ENCODE data around the gene RPS15.

DNA sequence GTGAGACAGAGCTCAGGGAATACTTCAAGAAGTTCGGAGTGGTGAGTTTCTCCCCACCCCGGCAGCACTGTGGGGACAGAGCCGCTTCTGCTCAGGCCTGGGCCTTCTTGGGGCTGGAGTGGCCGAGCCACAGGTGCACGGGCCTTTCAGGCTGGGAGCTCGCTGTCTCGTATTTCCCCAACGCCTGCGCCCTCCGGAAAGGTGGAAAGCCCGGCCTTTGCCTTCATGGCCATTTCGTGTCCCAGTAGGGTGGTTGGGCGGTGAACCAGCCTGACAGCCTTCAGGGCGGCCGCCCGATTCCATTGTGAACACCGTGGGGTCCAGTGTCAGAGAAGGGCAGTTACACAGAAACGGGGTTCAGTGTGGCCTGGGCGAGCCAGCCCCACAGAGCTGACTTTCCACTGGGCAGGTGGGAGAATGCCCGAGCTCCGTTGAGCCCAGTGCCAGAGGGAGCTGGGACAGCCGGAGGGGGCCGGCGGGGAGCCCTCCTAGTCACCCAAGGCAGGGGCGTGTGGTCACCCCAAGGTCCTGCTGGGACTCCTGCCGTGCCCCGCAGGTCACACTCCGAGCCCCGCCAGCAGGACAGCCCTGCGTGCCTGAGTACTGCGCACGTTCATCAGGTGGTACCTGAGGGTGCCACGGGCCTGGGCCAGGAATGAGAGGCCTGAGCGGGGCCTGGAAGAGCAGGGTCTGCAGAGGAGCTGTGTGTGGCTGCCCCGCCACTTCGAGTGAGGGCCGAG is 16.8 kb upstream of the RPS15 start:
- TF ChIP-seq EZH2 (IDR thresholded peaks at IDR 0.05) (no peak), FOXP2 (optimal IDR thresholded peaks at IDR 0.05; ENCODE audit: control extremely low read depth, extremely low read length, insufficient read depth) (no peak), POLR2AphosphoS5 (IDR thresholded peaks at IDR 0.05; ENCODE audit: borderline replicate concordance, low read depth, low read length) (no peak)

Measured in SK-N-MC (cell line).